Neural progenitor cell (in vitro differentiated cells): ENCODE data around the gene PRDM5. TPM values are rescaled to one million over a fixed set of nuclear protein-coding genes. Genes with fewer than 3 reads are reported as not detected.

Source experiments
- DNase-seq: peaks from one replicate; pipeline ENCODE4 v3.0.0-alpha.2; 2016; ENCODE audit warnings: low spot score
- H2AFZ ChIP-seq: fragments of 200-600 bp; sonication (generic); replicated peaks from 2 replicates; pipeline ENCODE4 v1.6.1; 2016; ENCODE audit warnings: antibody characterized with exemption
- H3F3A ChIP-seq: fragments of 200-600 bp; sonication (generic); 2 replicates; pipeline ENCODE4 v1.6.1; 2016; ENCODE audit warnings: antibody characterized with exemption, low read depth
- H3K27ac ChIP-seq: fragments of 200-600 bp; sonication (generic); 2 replicates; pipeline ENCODE4 v1.5.1; 2016; ENCODE audit warnings: mild to moderate bottlenecking
- H3K27me3 ChIP-seq: fragments of 200-600 bp; sonication (generic); 2 replicates; pipeline ENCODE4 v1.6.1; 2016; ENCODE audit warnings: mild to moderate bottlenecking, moderate library complexity
- H3K36me3 ChIP-seq: fragments of 200-600 bp; sonication (generic); 2 replicates; pipeline ENCODE4 v1.5.1; 2016
- H3K4me1 ChIP-seq: fragments of 200-600 bp; sonication (generic); 2 replicates; pipeline ENCODE4 v1.6.1; 2016; ENCODE audit warnings: mixed run types
- H3K4me2 ChIP-seq: fragments of 200-600 bp; sonication (generic); 2 replicates; pipeline ENCODE4 v1.6.1; 2016
- H3K4me3 ChIP-seq: fragments of 200-600 bp; sonication (generic); 2 replicates; pipeline ENCODE4 v1.5.1; 2016
- H3K79me2 ChIP-seq: fragments of 200-600 bp; sonication (generic); 2 replicates; pipeline ENCODE4 v1.6.1; 2016; ENCODE audit warnings: low read depth
- H3K9ac ChIP-seq: fragments of 200-600 bp; sonication (generic); 2 replicates; pipeline ENCODE4 v1.6.1; 2016
- H3K9me3 ChIP-seq: fragments of 200-600 bp; sonication (generic); 2 replicates; pipeline ENCODE4 v1.5.1; 2016; ENCODE audit warnings: low read depth
- H4K20me1 ChIP-seq: fragments of 200-600 bp; sonication (generic); 2 replicates; pipeline ENCODE4 v1.6.1; 2016; ENCODE audit warnings: low read depth
- H3K27ac Mint-ChIP-seq: 3 replicates; pipeline ENCODE4 v1.8.0; 2021; ENCODE audit warnings: mixed read lengths
- H3K27me3 Mint-ChIP-seq: 2 replicates; pipeline ENCODE4 v1.8.0; 2022; ENCODE audit warnings: low read depth, mild to moderate bottlenecking, inconsistent platforms, moderate library complexity, mixed read lengths; ENCODE audit not compliant: insufficient read depth
- H3K36me3 Mint-ChIP-seq: 3 replicates; pipeline ENCODE4 v1.8.0; 2021; ENCODE audit warnings: mixed read lengths
- H3K4me1 Mint-ChIP-seq: 3 replicates; pipeline ENCODE4 v1.8.0; 2021; ENCODE audit warnings: mixed read lengths
- H3K4me3 Mint-ChIP-seq: 3 replicates; pipeline ENCODE4 v1.8.0; 2021; ENCODE audit warnings: mild to moderate bottlenecking, moderate library complexity, mixed read lengths
- H3K9me3 Mint-ChIP-seq: 3 replicates; pipeline ENCODE4 v1.8.0; 2020; ENCODE audit warnings: mixed read lengths
- CTCF ChIP-seq: fragments of 200-600 bp; sonication (generic); IDR thresholded peaks from 2 replicates; pipeline ENCODE4 v1.5.1; 2017; ENCODE audit warnings: antibody characterized with exemption, mild to moderate bottlenecking
- EZH2 ChIP-seq: fragments of 200-600 bp; sonication (generic); IDR thresholded peaks from 2 replicates; pipeline ENCODE4 v1.6.1; 2017; ENCODE audit warnings: antibody characterized with exemption, mild to moderate bottlenecking, moderate library complexity
- EZH2phosphoT487 ChIP-seq: fragments of 200-600 bp; sonication (generic); IDR thresholded peaks from 2 replicates; pipeline ENCODE4 v1.6.1; 2017; ENCODE audit warnings: antibody characterized with exemption
- total RNA-seq: library from RNA; depleted of rRNA; stranded (reverse); fragments of >200 nt; gene quantifications from 2 replicates; pipeline ENCODE4 v1.2.3, GENCODE V29; 2015; ENCODE audit warnings: low replicate concordance

Gene PRDM5
- total RNA-seq, 1 donor from 2014 or later, result 51.7 TPM

DNA sequence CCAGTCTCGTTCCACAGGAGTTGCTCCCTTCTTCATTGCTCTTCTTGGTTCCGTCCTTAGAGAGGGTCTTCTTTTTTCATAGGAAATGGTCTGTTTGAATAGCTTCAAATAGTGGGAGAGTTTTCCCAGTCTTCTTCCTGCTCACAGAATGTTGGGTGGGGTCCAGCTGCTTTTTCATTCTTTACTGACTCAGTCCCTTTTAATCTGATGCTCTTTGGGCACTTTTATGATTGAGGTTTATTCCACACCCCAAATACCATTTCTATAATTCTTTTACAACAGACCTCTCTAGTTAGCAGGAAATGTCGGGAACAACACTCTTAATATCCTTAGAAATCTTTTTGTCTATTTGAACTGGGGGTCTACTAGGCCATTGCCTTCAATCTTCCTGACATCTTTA is 239.5 kb downstream of the PRDM5 start:
- Histone ChIP-seq H3K4me3 (no peak overlapping the region), H3K4me1 (no peaks in the 10 kb centered on the region), H4K20me1 (no peaks in the 10 kb centered on the region), H2AFZ (no peak overlapping the region), H3K27me3 (no peaks in the 10 kb centered on the region), H3K79me2 (no peaks in the 10 kb centered on the region), H3K36me3 (no peaks in the 10 kb centered on the region), H3K9ac (no peak overlapping the region), H3K9me3 (no peaks in the 10 kb centered on the region), H3F3A (no peaks in the 10 kb centered on the region), H3K27ac (no peak overlapping the region), H3K4me2 (no peak overlapping the region)
- H3K4me3 Mint-ChIP-seq, result no peak overlapping the region
- TF ChIP-seq EZH2 (no peak), EZH2phosphoT487 (no peak), CTCF (no peak)
- no peaks in the 10 kb centered on the region for H3K36me3 Mint-ChIP-seq
- DNase-seq, result no peak
- H3K27ac Mint-ChIP-seq, result no peak overlapping the region
- no peaks in the 10 kb centered on the region for H3K9me3 Mint-ChIP-seq
- H3K27me3 Mint-ChIP-seq, result no peaks in the 10 kb centered on the region
- no peaks in the 10 kb centered on the region for H3K4me1 Mint-ChIP-seq

- Histone ChIP-seq H3K9ac (no peak overlapping the region), H3K27me3 (no peaks in the 10 kb centered on the region), H3K9me3 (no peaks in the 10 kb centered on the region), H3K4me1 (no peaks in the 10 kb centered on the region), H2AFZ (no peak overlapping the region), H3K79me2 (no peaks in the 10 kb centered on the region), H3K4me3 (no peak overlapping the region), H3K27ac (no peak overlapping the region), H3K36me3 (no peaks in the 10 kb centered on the region), H3K4me2 (no peak overlapping the region), H4K20me1 (no peaks in the 10 kb centered on the region), H3F3A (no peaks in the 10 kb centered on the region)
- Mint-ChIP-seq H3K27ac (no peak overlapping the region), H3K27me3 (no peaks in the 10 kb centered on the region), H3K4me1 (no peaks in the 10 kb centered on the region), H3K4me3 (no peak overlapping the region), H3K9me3 (no peaks in the 10 kb centered on the region), H3K36me3 (no peaks in the 10 kb centered on the region)
- TF ChIP-seq EZH2, result no peak
- no peak for TF ChIP-seq CTCF
- no peak for TF ChIP-seq EZH2phosphoT487
- DNase-seq, result no peak
These were observed 241.8 kb downstream of the PRDM5 start for GRCh38 chr4:120680647-120681228.

- Mint-ChIP-seq H3K27me3 (no peaks in the 10 kb centered on the region), H3K36me3 (no peaks in the 10 kb centered on the region), H3K4me1 (no peaks in the 10 kb centered on the region), H3K27ac (no peak overlapping the region), H3K9me3 (peaks cover 19% of the 10 kb centered on the region), H3K4me3 (no peak overlapping the region)
- DNase-seq, result no peak
- Histone ChIP-seq H3K27me3 (no peaks in the 10 kb centered on the region), H3K4me2 (no peak overlapping the region), H3F3A (no peaks in the 10 kb centered on the region), H3K36me3 (no peaks in the 10 kb centered on the region), H3K79me2 (no peaks in the 10 kb centered on the region), H3K4me3 (no peak overlapping the region), H4K20me1 (no peaks in the 10 kb centered on the region), H3K9me3 (peaks cover 6% of the 10 kb centered on the region), H2AFZ (no peak overlapping the region), H3K4me1 (no peaks in the 10 kb centered on the region), H3K27ac (no peak overlapping the region), H3K9ac (no peak overlapping the region)
- TF ChIP-seq CTCF, result no peak
- no peak for TF ChIP-seq EZH2phosphoT487
- TF ChIP-seq EZH2, result no peak
These were observed 248.8 kb downstream of the PRDM5 start for GRCh38 chr4:120673696-120674095.
